ENCODE results near the gene KCNMA1.

Gene KCNMA1

DNA sequence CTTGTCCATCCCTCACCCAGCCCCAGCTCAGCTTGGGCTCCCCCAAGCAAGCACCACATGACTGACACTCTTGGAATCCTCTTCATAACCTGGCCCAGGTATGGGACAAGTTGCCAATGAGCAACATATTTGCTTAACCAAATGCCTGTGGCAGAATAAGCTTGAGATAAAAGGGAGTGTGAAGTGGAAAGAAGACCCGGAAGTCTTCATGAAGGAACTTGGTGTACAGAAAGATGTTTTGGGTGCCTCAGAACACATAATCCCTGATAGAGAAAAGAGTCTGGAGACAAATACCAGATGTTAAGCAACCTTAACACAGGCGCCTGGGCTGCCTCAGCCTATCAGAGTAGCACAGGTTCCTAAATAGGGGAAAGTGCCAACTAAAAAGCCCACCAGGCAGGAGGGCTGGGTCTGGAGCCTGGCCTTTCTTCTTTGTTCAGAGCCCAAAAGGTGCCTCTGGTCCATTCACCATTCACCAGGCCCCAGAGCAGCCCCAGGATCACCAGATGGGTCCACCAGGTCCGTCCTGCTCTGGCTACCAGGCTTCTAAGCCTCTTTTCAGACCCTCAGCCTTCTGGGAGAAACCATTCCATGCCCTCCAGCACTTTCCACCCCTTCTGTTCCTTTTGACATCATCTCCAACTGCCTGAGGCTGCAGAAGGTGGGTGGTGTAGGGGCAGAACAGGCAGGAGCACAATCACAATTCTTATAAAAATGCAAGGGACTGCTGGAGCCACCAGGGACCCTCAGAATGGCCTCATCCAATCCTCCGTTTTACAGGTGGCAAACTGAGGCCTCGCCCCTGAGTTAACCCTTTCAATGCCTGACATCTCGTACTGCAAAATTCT, 22.6 kb downstream of the KCNMA1 start:
- H3K4me3 ChIP-seq (ENCODE audit: low read depth in 1 of 2, low read length in 1 of 2): no peak overlapping the region
- H3K27ac ChIP-seq: no peak overlapping the region
- peaks cover 5 to 16% of the 10 kb centered on the region in 2 experiments for H3K4me1 ChIP-seq (ENCODE audit: control insufficient read depth in 1 of 2, insufficient read depth in 1 of 2, low read depth in 1 of 2, low read length in 1 of 2)
- peaks cover 12% of the 10 kb centered on the region for H3K27me3 ChIP-seq
- H3K36me3 ChIP-seq: no peaks in the 10 kb centered on the region
- no peak for TF ChIP-seq CTCF (IDR thresholded peaks at IDR 0.05)
- H3K9me3 ChIP-seq: no peaks in the 10 kb centered on the region

- H3K27ac ChIP-seq: no peak overlapping the region
- peaks cover 0 to 2% of the 10 kb centered on the region in 2 experiments for H3K4me1 ChIP-seq (ENCODE audit: control insufficient read depth in 1 of 2, insufficient read depth in 1 of 2, low read depth in 1 of 2, low read length in 1 of 2)
- H3K4me3 ChIP-seq (ENCODE audit: low read depth in 1 of 2, low read length in 1 of 2): no peak overlapping the region
- peaks cover 12% of the 10 kb centered on the region for H3K27me3 ChIP-seq
- no peaks in the 10 kb centered on the region for H3K36me3 ChIP-seq
- no peaks in the 10 kb centered on the region for H3K9me3 ChIP-seq
- TF ChIP-seq CTCF (IDR thresholded peaks at IDR 0.05): no peak
Measured at GRCh38 chr10:77613476-77614130, 24.0 kb downstream of the KCNMA1 start.

GRCh38 chr10:77611670-77612069, 25.9 kb downstream of the KCNMA1 start:
- Histone ChIP-seq H3K4me1 (ENCODE audit: control insufficient read depth in 1 of 2, insufficient read depth in 1 of 2, low read depth in 1 of 2, low read length in 1 of 2) (no peaks in the 10 kb centered on the region), H3K36me3 (no peaks in the 10 kb centered on the region), H3K9me3 (no peaks in the 10 kb centered on the region), H3K27me3 (peaks cover 12% of the 10 kb centered on the region), H3K4me3 (ENCODE audit: low read depth in 1 of 2, low read length in 1 of 2) (no peak overlapping the region), H3K27ac (no peak overlapping the region)
- no peak for TF ChIP-seq CTCF (IDR thresholded peaks at IDR 0.05)

GRCh38 chr10:77611221-77611620, 26.4 kb downstream of the KCNMA1 start:
- Histone ChIP-seq H3K27ac (no peak overlapping the region), H3K27me3 (peaks cover 12% of the 10 kb centered on the region), H3K4me3 (ENCODE audit: low read depth in 1 of 2, low read length in 1 of 2) (no peak overlapping the region), H3K36me3 (no peaks in the 10 kb centered on the region), H3K9me3 (no peaks in the 10 kb centered on the region), H3K4me1 (ENCODE audit: control insufficient read depth in 1 of 2, insufficient read depth in 1 of 2, low read depth in 1 of 2, low read length in 1 of 2) (no peaks in the 10 kb centered on the region)
- TF ChIP-seq CTCF (IDR thresholded peaks at IDR 0.05): no peak

DNA sequence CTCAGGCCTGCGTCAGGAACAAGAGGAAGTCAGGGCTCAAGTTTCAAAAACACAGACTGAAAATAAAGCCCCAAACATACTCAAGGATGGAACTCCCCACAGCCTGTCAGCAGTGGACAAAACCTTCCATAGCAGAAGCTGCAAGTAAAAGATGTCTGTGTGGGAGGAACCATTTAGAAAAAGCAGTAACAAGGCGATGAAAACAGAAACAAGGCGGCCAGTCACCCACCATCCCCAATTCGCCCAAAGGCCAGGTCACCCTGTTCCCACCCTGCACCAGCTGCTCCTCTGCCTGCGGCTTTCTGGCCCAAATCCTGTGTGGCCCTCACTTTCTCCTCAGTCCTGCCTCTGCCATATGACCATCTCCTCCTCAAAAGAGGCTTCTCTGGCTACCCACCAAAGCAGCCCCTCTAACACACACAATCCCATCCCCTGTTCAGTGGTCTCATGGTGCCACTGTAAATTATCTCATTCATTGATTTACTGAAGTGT, 27.8 kb downstream of the KCNMA1 start:
- Histone ChIP-seq H3K4me3 (ENCODE audit: low read depth in 1 of 2, low read length in 1 of 2) (no peak overlapping the region), H3K36me3 (no peaks in the 10 kb centered on the region), H3K27me3 (peaks cover 12% of the 10 kb centered on the region), H3K4me1 (ENCODE audit: control insufficient read depth in 1 of 2, insufficient read depth in 1 of 2, low read depth in 1 of 2, low read length in 1 of 2) (peaks cover 5 to 8% of the 10 kb centered on the region in 2 experiments), H3K27ac (no peak overlapping the region), H3K9me3 (no peaks in the 10 kb centered on the region)
- no peak for TF ChIP-seq CTCF (IDR thresholded peaks at IDR 0.05)
